HL-60 (cell line): ENCODE measurements around the gene HOXC13.

Experiments
- DNase-seq, 2 experiments: peaks; one replicate each; pipeline ENCODE4 v3.0.0-alpha.2; 2010 to 2020; ENCODE audit warnings: low read depth in 1 of 2, low spot score in 1 of 2
- H3K27ac ChIP-seq: fragments of 250-450 bp; sonication (Bioruptor Pico); replicated peaks from 2 replicates; pipeline ENCODE4 v1.5.1; 2020; ENCODE audit warnings: mild to moderate bottlenecking, moderate library complexity
- H3K27me3 ChIP-seq: fragments of 250-450 bp; sonication (Bioruptor Pico); 2 replicates; pipeline ENCODE4 v1.5.1; 2021; ENCODE audit warnings: mild to moderate bottlenecking, moderate library complexity; ENCODE audit not compliant: insufficient read depth, poor library complexity, severe bottlenecking
- H3K4me3 ChIP-seq: replicated peaks from 2 replicates; pipeline ENCODE4 v1.5.1; 2011; ENCODE audit warnings: mild to moderate bottlenecking, control low read depth, low read length; ENCODE audit not compliant: insufficient read depth
- GABPA ChIP-seq: IDR thresholded peaks from 2 replicates; pipeline ENCODE4 v1.6.1; 2012; ENCODE audit warnings: low read depth
- POLR2AphosphoS5 ChIP-seq: IDR thresholded peaks from 2 replicates; pipeline ENCODE4 v1.6.1; 2012; ENCODE audit warnings: low read depth
- SPI1 ChIP-seq: IDR thresholded peaks from 2 replicates; pipeline ENCODE4 v1.6.1; 2012; ENCODE audit warnings: low read depth, mild to moderate bottlenecking, borderline replicate concordance
- TF ChIP-seq, protein P1 (sequence below): IDR thresholded peaks from 2 replicates; pipeline ENCODE4 v1.6.1; 2012; ENCODE audit warnings: low read depth; ENCODE audit not compliant: insufficient replicate concordance
- TF ChIP-seq, protein P2 (sequence below): IDR thresholded peaks from one replicate; pipeline ENCODE4 v1.5.1; 2011; ENCODE audit warnings: low read length, control low read depth, inconsistent platforms; ENCODE audit not compliant: insufficient read depth

The HOXC13 gene

DNA sequence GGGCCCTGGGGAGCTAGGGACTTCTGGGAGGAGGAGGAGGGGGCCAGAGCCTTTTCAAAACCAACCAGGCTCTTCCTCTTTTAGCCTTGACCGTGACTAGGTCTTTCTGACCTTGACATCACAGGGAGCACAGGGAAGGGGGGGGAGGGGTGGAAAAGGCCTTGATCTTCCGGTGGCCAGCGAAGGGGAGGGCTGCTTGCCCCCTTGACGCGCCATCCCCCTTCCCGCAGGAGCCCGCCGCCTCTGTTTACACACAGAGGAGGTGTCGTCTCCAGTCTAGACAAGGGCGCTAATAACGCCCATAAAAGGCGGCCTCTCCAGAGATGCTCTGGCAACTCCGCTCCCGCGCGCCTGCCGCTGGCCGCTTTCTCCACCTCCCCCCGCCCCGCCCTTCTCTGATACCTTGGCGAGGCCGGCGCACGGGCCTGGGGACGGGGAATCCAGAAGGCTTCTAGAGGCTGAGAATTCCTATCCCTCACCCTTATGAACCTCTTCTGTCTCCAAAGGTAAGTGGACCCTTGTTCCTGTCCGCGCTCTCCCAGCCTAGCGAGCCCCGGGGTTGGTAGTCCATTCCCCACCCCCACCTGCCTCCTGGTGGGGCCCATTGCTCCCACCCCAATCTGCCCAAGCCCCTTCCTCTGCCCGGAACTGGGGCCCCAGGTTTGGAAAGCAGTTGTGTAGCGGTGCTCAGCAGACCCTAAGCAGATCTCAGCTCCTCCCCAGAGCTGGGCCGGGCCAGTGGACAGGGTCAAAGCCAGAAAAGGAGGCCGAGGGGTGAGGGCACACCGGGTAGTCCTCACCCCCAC, 11.2 kb downstream of the HOXC13 start:
- peaks cover 96% of the 10 kb centered on the region for H3K27me3 ChIP-seq
- H3K4me3 ChIP-seq: no peak overlapping the region
- no peak overlapping the region for H3K27ac ChIP-seq
- no peak for TF ChIP-seq POLR2AphosphoS5
- peak; percentile 40 for TF ChIP-seq SPI1
- DNase-seq: no peak

DNA sequence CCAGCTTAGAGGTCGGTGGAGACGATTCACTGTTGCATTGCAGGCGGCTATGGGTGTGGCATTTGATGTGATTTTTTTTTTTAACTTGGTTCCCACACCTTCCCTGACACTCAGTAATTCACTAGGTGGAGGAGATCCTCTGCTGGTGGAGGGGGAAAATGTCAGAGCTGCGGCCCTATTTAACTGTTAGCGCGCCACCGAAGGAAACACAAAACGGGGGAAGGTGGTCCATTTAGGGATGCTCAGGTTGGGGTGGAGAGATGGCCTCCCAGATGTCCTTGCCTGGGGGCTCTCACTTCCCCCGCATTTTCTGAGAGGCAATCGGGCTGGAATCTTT, 11.8 kb downstream of the HOXC13 start:
- TF ChIP-seq SPI1: no peak
- TF ChIP-seq, protein P1, sequence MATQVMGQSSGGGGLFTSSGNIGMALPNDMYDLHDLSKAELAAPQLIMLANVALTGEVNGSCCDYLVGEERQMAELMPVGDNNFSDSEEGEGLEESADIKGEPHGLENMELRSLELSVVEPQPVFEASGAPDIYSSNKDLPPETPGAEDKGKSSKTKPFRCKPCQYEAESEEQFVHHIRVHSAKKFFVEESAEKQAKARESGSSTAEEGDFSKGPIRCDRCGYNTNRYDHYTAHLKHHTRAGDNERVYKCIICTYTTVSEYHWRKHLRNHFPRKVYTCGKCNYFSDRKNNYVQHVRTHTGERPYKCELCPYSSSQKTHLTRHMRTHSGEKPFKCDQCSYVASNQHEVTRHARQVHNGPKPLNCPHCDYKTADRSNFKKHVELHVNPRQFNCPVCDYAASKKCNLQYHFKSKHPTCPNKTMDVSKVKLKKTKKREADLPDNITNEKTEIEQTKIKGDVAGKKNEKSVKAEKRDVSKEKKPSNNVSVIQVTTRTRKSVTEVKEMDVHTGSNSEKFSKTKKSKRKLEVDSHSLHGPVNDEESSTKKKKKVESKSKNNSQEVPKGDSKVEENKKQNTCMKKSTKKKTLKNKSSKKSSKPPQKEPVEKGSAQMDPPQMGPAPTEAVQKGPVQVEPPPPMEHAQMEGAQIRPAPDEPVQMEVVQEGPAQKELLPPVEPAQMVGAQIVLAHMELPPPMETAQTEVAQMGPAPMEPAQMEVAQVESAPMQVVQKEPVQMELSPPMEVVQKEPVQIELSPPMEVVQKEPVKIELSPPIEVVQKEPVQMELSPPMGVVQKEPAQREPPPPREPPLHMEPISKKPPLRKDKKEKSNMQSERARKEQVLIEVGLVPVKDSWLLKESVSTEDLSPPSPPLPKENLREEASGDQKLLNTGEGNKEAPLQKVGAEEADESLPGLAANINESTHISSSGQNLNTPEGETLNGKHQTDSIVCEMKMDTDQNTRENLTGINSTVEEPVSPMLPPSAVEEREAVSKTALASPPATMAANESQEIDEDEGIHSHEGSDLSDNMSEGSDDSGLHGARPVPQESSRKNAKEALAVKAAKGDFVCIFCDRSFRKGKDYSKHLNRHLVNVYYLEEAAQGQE: no peak
- no peak for TF ChIP-seq GABPA
- TF ChIP-seq, protein P2, sequence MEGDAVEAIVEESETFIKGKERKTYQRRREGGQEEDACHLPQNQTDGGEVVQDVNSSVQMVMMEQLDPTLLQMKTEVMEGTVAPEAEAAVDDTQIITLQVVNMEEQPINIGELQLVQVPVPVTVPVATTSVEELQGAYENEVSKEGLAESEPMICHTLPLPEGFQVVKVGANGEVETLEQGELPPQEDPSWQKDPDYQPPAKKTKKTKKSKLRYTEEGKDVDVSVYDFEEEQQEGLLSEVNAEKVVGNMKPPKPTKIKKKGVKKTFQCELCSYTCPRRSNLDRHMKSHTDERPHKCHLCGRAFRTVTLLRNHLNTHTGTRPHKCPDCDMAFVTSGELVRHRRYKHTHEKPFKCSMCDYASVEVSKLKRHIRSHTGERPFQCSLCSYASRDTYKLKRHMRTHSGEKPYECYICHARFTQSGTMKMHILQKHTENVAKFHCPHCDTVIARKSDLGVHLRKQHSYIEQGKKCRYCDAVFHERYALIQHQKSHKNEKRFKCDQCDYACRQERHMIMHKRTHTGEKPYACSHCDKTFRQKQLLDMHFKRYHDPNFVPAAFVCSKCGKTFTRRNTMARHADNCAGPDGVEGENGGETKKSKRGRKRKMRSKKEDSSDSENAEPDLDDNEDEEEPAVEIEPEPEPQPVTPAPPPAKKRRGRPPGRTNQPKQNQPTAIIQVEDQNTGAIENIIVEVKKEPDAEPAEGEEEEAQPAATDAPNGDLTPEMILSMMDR: no peak
- Histone ChIP-seq H3K27me3 (peaks cover 93% of the 10 kb centered on the region), H3K4me3 (no peak overlapping the region), H3K27ac (no peak overlapping the region)
- DNase-seq: no peak

DNA sequence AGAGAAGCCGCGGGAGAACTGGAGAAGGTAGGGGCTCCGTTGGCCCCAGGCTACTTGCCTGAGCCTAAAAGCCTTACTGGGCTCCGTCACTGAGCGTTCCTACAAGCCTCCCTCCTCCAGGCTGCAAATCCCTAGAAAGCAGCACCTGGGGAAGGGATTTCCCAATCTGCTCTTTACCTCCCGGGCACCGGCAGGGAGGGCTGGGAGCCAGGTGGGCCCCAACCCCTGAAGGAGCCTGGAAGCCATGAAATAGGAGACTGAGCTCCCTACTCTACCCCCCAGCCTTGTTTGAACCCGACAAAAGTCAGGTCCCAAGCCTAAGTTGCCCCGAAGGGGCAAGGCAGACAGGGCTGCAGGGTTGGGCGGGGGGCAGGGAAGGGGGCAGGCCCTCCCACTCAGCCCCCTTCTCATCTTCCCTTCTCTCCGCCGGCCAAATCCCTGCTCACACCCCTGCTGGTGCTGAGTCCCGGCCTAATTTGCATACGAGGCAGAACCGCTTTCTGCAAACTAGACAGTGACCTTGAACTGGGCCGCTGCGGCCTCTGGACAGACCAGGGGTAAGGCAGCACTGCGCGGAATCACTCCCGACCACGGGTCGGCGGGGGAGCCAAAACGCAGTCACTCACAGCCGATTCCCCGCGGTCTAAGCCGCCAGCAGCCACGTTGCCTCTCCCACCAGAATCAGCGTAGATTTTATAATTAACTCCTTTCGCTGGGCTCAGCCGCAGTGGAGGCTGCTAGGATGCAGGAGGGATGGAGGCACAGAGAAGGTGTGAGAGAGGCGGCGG, 12.4 kb downstream of the HOXC13 start:
- H3K27ac ChIP-seq: no peak overlapping the region
- TF ChIP-seq SPI1: no peak
- TF ChIP-seq, protein P2: no peak
- no peak for DNase-seq
- no peak overlapping the region for H3K4me3 ChIP-seq
- peaks cover 93% of the 10 kb centered on the region for H3K27me3 ChIP-seq

DNA sequence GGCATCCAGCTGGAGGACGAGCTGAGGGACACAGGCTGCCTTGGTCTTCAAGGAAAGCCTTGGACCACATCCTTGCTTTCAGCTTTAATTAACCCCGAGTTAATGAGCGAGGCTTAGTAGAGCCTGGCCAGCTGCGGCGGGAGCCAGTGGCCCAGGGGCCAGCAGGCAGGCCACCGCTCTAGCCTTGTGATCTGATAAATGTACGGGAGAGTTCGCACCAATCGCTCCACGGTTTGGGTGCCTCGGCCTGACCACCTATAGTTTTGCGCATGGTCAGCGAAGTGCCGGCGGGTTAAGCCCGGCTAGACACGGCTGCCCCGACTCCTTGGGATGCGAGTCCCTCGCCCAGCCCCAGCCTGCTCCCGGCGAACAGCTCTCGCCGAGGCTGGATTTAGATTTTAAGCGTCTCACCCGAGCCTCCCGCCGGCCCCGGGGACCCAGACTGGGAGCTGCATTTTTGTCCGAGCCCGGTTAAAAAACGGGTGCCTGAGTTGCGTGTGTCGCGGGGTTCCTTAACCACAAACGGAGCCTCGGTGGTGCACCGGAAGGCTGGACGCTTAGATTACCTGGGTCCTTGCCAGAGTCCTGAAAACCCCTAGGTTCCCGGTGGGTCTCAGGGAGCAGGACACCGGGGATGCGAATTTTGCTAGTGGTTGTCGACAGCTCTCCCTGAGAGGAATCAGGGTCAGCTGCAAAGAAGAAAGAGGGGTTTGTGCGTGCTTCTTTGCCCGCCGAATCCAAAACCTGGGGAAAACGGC, 13.1 kb downstream of the HOXC13 start:
- no peak overlapping the region for H3K4me3 ChIP-seq
- TF ChIP-seq, protein P2: no peak
- TF ChIP-seq, protein P1: no peak
- no peak for TF ChIP-seq GABPA
- TF ChIP-seq SPI1: no peak
- TF ChIP-seq POLR2AphosphoS5: no peak
- DNase-seq: no peak
- H3K27me3 ChIP-seq: peaks cover 94% of the 10 kb centered on the region
- no peak overlapping the region for H3K27ac ChIP-seq
